Measurements from ENCODE around the gene ZSWIM6. TPM values are rescaled to one million over a fixed set of nuclear protein-coding genes. Genes with fewer than 3 reads are reported as not detected.

Gene ZSWIM6
- total RNA-seq, 1 donor from 2014 or later: 35.9 TPM

DNA sequence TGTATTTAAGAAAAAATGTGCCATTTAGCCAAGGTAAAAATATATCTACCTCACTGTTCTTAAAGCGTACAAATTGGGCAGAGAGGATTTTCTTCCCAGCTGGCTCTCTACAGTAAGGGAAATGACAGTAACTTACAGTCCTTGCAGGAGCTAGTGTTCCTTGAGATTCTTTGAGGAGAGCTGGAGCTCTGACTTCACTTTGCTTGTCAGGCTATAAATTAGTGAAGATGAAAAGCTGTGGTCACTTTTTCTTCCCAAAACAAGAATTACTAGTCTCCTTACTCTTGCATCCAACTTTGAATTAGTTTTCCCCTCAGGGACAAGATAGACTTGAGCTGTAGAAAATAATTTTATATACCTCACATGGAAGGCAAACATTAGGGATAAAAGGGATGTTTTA lies 129.9 kb downstream of the ZSWIM6 start:
- Mint-ChIP-seq H3K4me3 (no peak overlapping the region), H3K9me3 (no peaks in the 10 kb centered on the region), H3K36me3 (no peaks in the 10 kb centered on the region), H3K4me1 (peaks cover 49% of the 10 kb centered on the region), H3K27me3 (ENCODE audit: low read depth) (no peaks in the 10 kb centered on the region), H3K27ac (peak overlapping the region; percentile 80)
- no peak for DNase-seq (ENCODE audit: low spot score in 2 of 2, unreplicated experiment in 2 of 2)
- TF ChIP-seq, protein P1, sequence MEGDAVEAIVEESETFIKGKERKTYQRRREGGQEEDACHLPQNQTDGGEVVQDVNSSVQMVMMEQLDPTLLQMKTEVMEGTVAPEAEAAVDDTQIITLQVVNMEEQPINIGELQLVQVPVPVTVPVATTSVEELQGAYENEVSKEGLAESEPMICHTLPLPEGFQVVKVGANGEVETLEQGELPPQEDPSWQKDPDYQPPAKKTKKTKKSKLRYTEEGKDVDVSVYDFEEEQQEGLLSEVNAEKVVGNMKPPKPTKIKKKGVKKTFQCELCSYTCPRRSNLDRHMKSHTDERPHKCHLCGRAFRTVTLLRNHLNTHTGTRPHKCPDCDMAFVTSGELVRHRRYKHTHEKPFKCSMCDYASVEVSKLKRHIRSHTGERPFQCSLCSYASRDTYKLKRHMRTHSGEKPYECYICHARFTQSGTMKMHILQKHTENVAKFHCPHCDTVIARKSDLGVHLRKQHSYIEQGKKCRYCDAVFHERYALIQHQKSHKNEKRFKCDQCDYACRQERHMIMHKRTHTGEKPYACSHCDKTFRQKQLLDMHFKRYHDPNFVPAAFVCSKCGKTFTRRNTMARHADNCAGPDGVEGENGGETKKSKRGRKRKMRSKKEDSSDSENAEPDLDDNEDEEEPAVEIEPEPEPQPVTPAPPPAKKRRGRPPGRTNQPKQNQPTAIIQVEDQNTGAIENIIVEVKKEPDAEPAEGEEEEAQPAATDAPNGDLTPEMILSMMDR (IDR thresholded peaks at IDR 0.05; ENCODE audit: unreplicated experiment): no peak

DNA sequence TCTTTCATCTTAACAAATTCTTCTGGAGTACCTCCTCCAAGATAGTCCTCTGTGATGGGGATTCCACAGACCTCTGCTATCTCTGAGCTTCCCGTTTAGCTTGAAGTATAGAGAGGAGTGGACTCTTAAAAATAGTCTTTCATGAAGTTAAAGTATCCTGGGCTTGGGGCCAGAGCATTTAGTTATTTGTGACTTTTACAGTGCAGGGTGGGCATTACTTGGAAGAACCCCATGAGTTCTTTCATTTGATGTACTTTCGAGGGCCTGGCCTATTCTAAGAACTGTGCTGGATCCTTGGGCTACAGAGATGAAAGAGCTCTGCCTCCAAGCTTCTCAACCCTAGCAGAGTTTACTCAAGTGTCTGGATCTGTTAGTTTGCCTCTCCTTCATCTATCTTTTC lies 131.5 kb downstream of the ZSWIM6 start:
- peaks cover 54% of the 10 kb centered on the region for H3K4me1 Mint-ChIP-seq
- TF ChIP-seq, protein P1 (IDR thresholded peaks at IDR 0.05; ENCODE audit: unreplicated experiment): no peak
- peak overlapping the region; percentile 66 for H3K27ac Mint-ChIP-seq
- no peaks in the 10 kb centered on the region for H3K27me3 Mint-ChIP-seq (ENCODE audit: low read depth)
- no peak overlapping the region for H3K4me3 Mint-ChIP-seq
- DNase-seq (ENCODE audit: low spot score in 2 of 2, unreplicated experiment in 2 of 2): no peak
- H3K36me3 Mint-ChIP-seq: no peaks in the 10 kb centered on the region
- H3K9me3 Mint-ChIP-seq: no peaks in the 10 kb centered on the region

DNA sequence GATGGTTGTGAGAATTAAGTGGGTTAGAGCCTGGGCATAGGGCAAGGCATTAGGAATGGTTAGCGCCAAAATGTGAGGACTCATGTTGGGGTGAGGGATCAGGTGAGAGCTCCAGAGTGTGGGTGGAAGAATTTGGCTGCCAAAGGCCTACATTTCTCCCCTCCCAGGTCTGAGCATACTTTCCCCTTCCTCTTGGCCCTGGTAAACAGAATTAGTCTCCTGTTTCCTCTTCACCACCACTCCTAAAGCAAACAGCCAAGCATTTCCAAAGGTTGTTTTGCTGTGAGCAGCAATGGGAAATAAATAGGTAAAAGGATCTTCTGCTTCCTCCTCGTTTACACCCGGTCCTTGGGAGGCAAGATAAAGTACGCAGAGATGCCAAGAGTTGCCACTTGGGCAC lies 132.5 kb downstream of the ZSWIM6 start:
- H3K4me3 Mint-ChIP-seq: no peak overlapping the region
- TF ChIP-seq, protein P1 (IDR thresholded peaks at IDR 0.05; ENCODE audit: unreplicated experiment): no peak
- H3K36me3 Mint-ChIP-seq: no peaks in the 10 kb centered on the region
- H3K27ac Mint-ChIP-seq: peak overlapping the region; percentile 16
- no peak for DNase-seq (ENCODE audit: low spot score in 2 of 2, unreplicated experiment in 2 of 2)
- H3K27me3 Mint-ChIP-seq (ENCODE audit: low read depth): no peaks in the 10 kb centered on the region
- no peaks in the 10 kb centered on the region for H3K9me3 Mint-ChIP-seq
- H3K4me1 Mint-ChIP-seq: peaks cover 54% of the 10 kb centered on the region

- H3K4me3 Mint-ChIP-seq: no peak overlapping the region
- TF ChIP-seq, protein P1 (IDR thresholded peaks at IDR 0.05; ENCODE audit: unreplicated experiment): no peak
- DNase-seq (ENCODE audit: low spot score in 2 of 2, unreplicated experiment in 2 of 2): no peak
- peak overlapping the region; percentile 16 for H3K27ac Mint-ChIP-seq
- H3K4me1 Mint-ChIP-seq: peaks cover 56% of the 10 kb centered on the region
- no peaks in the 10 kb centered on the region for H3K9me3 Mint-ChIP-seq
- H3K36me3 Mint-ChIP-seq: no peaks in the 10 kb centered on the region
- no peaks in the 10 kb centered on the region for H3K27me3 Mint-ChIP-seq (ENCODE audit: low read depth)
Measured at GRCh38 chr5:61465066-61465465, 133.0 kb downstream of the ZSWIM6 start.

DNA sequence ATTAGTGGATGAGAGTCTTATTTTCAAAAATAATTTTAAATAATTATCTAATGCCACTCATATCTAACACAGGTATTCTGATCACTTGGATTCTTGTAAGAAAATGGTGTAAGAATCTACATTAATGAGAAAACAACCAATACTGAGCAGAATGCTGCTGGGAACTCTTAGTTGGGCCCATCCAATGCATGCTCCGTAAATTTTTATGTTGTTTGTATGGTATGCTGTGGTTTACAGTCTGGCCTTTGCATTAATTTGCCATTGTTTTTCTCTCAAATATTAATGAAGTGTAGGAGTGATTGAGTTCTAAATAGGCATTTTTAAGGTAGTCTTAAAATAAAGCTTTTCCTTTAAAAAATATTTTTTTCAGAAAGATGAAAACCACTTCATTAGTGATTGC lies 133.4 kb downstream of the ZSWIM6 start:
- H3K27ac Mint-ChIP-seq: no peak overlapping the region
- no peaks in the 10 kb centered on the region for H3K27me3 Mint-ChIP-seq (ENCODE audit: low read depth)
- no peaks in the 10 kb centered on the region for H3K36me3 Mint-ChIP-seq
- no peak for DNase-seq (ENCODE audit: low spot score in 2 of 2, unreplicated experiment in 2 of 2)
- H3K4me3 Mint-ChIP-seq: no peak overlapping the region
- TF ChIP-seq, protein P1 (IDR thresholded peaks at IDR 0.05; ENCODE audit: unreplicated experiment): no peak
- H3K9me3 Mint-ChIP-seq: no peaks in the 10 kb centered on the region
- peaks cover 55% of the 10 kb centered on the region for H3K4me1 Mint-ChIP-seq

DNA sequence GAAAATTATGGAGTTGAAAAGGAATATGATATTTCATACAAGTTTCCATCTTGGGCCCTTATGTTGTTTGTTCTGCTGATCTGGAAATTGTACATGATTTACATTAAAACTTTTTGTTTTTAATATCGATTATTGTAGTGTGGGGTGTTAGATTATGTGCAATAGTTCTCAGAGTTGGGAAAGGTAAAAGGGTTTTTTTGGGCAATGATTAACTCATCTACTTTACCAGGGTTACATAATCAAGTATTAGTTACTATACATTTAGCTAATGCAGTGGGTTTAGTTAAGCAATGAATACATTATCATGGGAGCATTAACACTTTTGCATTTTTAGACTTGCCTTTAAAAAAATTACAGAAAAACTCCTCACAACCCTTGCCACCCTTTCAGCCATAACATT lies 134.0 kb downstream of the ZSWIM6 start:
- no peak overlapping the region for H3K27ac Mint-ChIP-seq
- H3K9me3 Mint-ChIP-seq: peaks cover 4% of the 10 kb centered on the region
- no peak overlapping the region for H3K4me3 Mint-ChIP-seq
- no peak for DNase-seq (ENCODE audit: low spot score in 2 of 2, unreplicated experiment in 2 of 2)
- TF ChIP-seq, protein P1 (IDR thresholded peaks at IDR 0.05; ENCODE audit: unreplicated experiment): no peak
- H3K4me1 Mint-ChIP-seq: peaks cover 54% of the 10 kb centered on the region
- no peaks in the 10 kb centered on the region for H3K27me3 Mint-ChIP-seq (ENCODE audit: low read depth)
- peaks cover 3% of the 10 kb centered on the region for H3K36me3 Mint-ChIP-seq
